Panc1 (cell line): ENCODE measurements around the gene VAMP3. TPM values are rescaled to one million over a fixed set of nuclear protein-coding genes. Genes with fewer than 3 reads are reported as not detected.

Source experiments
- ATAC-seq: fragments of 200-7000 bp; cut with Tn5 transposase; 2 replicates; pipeline ENCODE4 v1.9.1; 2020; ENCODE audit warnings: mild to moderate bottlenecking, moderate library complexity
- BruUV-seq: library from RNA; stranded (reverse); fragments of 400-500 nt; replicated peaks from 2 replicates; lab custom pipeline; 2021; lab: Mats Ljungman, UMichigan
- CTCF ChIA-PET: fragments of 300-600 bp; sonication (Branson Sonifier 250); formaldehyde crosslinking; loops from one replicate; lab custom pipeline; 2022; ENCODE audit warnings: antibody characterized with exemption; lab: Charles Lee
- POLR2A ChIA-PET: fragments of 300-600 bp; sonication (Branson Sonifier 250); formaldehyde crosslinking; loops from one replicate; lab custom pipeline; 2022; ENCODE audit warnings: antibody characterized with exemption; lab: Charles Lee
- DNase-seq: peaks from one replicate; pipeline ENCODE4 v3.0.0-alpha.2; 2010; ENCODE audit warnings: low read depth, low spot score
- H3K27ac ChIP-seq: 2 replicates; pipeline ENCODE4 v1.5.1; 2011; ENCODE audit warnings: mild to moderate bottlenecking, low read length, inconsistent platforms
- H3K27me3 ChIP-seq: fragments of 200-500 bp; sonication (Bioruptor generic); 2 replicates; pipeline ENCODE4 v1.6.0; 2014; ENCODE audit warnings: low read length, inconsistent platforms; ENCODE audit not compliant: control insufficient read depth, insufficient read depth
- H3K36me3 ChIP-seq: fragments of 200-500 bp; sonication (Bioruptor generic); 2 replicates; pipeline ENCODE4 v1.5.1; 2014; ENCODE audit warnings: inconsistent platforms, mild to moderate bottlenecking, low read length, moderate library complexity; ENCODE audit not compliant: control insufficient read depth, insufficient read depth
- H3K4me1 ChIP-seq: 2 replicates; pipeline ENCODE4 v1.5.1; 2011; ENCODE audit warnings: inconsistent platforms, mild to moderate bottlenecking, low read length, moderate library complexity; ENCODE audit not compliant: control insufficient read depth, insufficient read depth
- H3K4me3 ChIP-seq, 2 experiments: 2 replicates each; pipeline ENCODE4 v1.5.1; 2011 to 2012; ENCODE audit warnings: low read depth in 2 of 2, low read length in 2 of 2, mild to moderate bottlenecking in 2 of 2, inconsistent platforms in 1 of 2, moderate library complexity in 1 of 2
- H3K9me3 ChIP-seq: fragments of 200-500 bp; sonication (Bioruptor generic); 2 replicates; pipeline ENCODE4 v1.5.1; 2014; ENCODE audit warnings: low read depth, mild to moderate bottlenecking, inconsistent platforms, low read length, moderate library complexity; ENCODE audit not compliant: control insufficient read depth, insufficient read depth
- POLR2AphosphoS5 ChIP-seq: IDR thresholded peaks from 2 replicates; pipeline ENCODE4 v1.6.1; 2012; ENCODE audit warnings: mild to moderate bottlenecking, low read depth, low read length, moderate library complexity
- REST ChIP-seq, 2 experiments: IDR thresholded peaks; 2 replicates each; pipeline ENCODE4 v1.6.1; 2011 to 2012; ENCODE audit warnings: low read depth in 2 of 2, control low read depth in 1 of 2, low read length in 1 of 2, mild to moderate bottlenecking in 1 of 2, moderate library complexity in 1 of 2; ENCODE audit not compliant: insufficient read depth in 1 of 2
- SIN3A ChIP-seq: IDR thresholded peaks from 2 replicates; pipeline ENCODE4 v1.6.1; 2012; ENCODE audit warnings: low read depth, mild to moderate bottlenecking, low read length, moderate library complexity, borderline replicate concordance; ENCODE audit not compliant: insufficient read depth
- TCF7L2 ChIP-seq: IDR thresholded peaks from 2 replicates; pipeline ENCODE4 v1.6.1; 2011; ENCODE audit warnings: mild to moderate bottlenecking, low read depth, low read length, inconsistent platforms
- in situ Hi-C: cut with HindIII; loops from 2 replicates; pipeline ENCODE4 v1.10.0; 2016; ENCODE audit warnings: low sequenced_read_pairs, low pct_unique_long_range_greater_than_20kb
- intact Hi-C: fragments of 100-400 bp; cut with micrococcal nuclease; formaldehyde crosslinking; loops from one replicate; pipeline ENCODE4 v1.10.0; 2022; ENCODE audit not compliant: unreplicated experiment
- total RNA-seq: library from RNA; stranded (reverse); gene quantifications from one replicate; pipeline ENCODE4 v1.2.1, GENCODE V29; 2021; ENCODE audit not compliant: unreplicated experiment
- TF ChIP-seq, protein P1 (sequence below): fragments of 450-650 bp; IDR thresholded peaks from 2 replicates; pipeline ENCODE4 v1.5.1; 2017; ENCODE audit warnings: mild to moderate bottlenecking

The VAMP3 gene
- total RNA-seq, 1 experiment from 2014 or later, result 106 TPM

DNA sequence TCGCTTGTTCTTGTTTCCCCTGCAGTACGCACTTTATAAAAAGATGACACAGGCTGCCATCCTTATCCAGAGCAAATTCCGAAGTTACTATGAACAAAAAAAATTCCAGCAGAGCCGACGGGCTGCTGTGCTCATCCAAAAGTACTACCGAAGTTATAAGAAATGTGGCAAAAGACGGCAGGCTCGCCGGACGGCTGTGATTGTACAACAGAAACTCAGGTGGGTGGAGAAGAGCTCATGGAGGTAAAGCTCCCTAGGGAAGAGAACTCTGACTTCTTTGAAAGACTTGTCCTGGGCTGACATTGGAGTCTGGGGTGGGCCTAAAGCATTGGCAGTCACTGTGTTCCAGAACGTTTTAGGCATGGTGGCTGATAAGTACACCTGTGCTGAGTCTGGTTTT is 19.9 kb upstream of the VAMP3 start:
- POLR2A ChIA-PET, result no interaction called here
- no peaks in the 10 kb centered on the region for H3K27me3 ChIP-seq
- in situ Hi-C loops (no loop called here), intact Hi-C loops (no loop called here)
- H3K4me1 ChIP-seq, result peaks cover 3% of the 10 kb centered on the region; the same call in 1 of the 2 replicates
- BruUV-seq, result no TSS peak
- CTCF ChIA-PET, result interaction anchor here (5.3 kb wide), 1 partner anchor 84 kb away, joined by 135 read pairs; no protein-coding TSS in a partner anchor
- H3K4me3 ChIP-seq, result no peak overlapping the region
- H3K9me3 ChIP-seq, result no peaks in the 10 kb centered on the region
- DNase-seq (no peak), ATAC-seq (no peak)
- TF ChIP-seq REST (IDR thresholded peaks at IDR 0.05; ENCODE audit: insufficient read depth in 1 of 2, low read depth in 2 of 2, low read length in 1 of 2), result no peak
- TF ChIP-seq, protein P1, sequence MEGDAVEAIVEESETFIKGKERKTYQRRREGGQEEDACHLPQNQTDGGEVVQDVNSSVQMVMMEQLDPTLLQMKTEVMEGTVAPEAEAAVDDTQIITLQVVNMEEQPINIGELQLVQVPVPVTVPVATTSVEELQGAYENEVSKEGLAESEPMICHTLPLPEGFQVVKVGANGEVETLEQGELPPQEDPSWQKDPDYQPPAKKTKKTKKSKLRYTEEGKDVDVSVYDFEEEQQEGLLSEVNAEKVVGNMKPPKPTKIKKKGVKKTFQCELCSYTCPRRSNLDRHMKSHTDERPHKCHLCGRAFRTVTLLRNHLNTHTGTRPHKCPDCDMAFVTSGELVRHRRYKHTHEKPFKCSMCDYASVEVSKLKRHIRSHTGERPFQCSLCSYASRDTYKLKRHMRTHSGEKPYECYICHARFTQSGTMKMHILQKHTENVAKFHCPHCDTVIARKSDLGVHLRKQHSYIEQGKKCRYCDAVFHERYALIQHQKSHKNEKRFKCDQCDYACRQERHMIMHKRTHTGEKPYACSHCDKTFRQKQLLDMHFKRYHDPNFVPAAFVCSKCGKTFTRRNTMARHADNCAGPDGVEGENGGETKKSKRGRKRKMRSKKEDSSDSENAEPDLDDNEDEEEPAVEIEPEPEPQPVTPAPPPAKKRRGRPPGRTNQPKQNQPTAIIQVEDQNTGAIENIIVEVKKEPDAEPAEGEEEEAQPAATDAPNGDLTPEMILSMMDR, result no peak
- TF ChIP-seq SIN3A, result no peak
- no peak for TF ChIP-seq POLR2AphosphoS5
- no peak for TF ChIP-seq TCF7L2
- H3K27ac ChIP-seq, result no peak overlapping the region
- no peaks in the 10 kb centered on the region for H3K36me3 ChIP-seq

DNA sequence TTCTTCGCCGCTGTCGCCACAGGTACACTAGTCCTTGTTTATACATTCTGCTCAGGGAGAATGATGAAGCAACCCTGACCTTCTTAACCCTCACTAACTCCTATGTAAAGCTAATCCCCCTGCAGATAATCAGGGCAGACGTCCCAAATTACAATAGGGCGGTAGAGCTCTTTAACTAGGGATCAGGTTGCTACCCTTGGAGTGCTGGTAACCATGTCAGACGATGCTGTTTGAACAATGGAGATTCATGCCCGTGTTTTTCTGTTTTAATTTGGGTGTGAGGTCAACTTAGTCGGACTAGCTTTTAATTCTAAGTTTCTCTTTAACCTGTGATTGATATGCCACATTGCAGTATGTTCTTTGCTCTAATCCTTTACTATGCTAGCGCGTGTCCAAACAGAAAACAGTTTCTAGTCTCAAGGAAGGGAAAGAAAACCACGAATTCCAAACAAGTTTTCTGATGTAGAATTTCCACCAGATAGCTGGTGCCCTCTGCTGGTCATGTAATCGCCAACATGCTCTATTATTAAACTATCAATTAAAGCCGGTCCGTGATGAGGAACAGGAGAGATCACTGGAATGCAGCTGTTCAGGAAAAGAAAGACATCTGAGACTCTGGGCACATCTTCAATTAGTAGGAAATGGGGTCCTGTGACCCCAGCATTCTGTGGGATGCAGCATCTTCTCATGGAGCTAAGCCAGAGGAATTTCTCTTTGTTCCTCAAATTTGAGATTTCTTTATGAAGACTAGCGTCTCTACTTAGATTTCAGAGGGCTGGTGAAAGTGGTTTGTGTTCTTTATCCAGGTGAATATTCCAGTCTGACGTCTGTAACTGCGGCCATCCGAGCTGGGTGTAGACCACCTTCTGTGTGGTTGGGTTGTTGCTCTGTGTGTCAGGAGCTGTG is 18.3 kb upstream of the VAMP3 start:
- CTCF ChIA-PET, result interaction anchor here (0.5 to 5.3 kb wide), 10 partner anchors 9 to 594 kb away, joined by 3 to 135 read pairs (median 4); no protein-coding TSS in a partner anchor
- Histone ChIP-seq H3K4me3 (peak overlapping the region; percentile 2 to 21; a peak in 2 of 4 replicates), H3K9me3 (no peaks in the 10 kb centered on the region), H3K4me1 (peaks cover 3% of the 10 kb centered on the region; the same call in 1 of the 2 replicates), H3K36me3 (no peaks in the 10 kb centered on the region), H3K27me3 (no peaks in the 10 kb centered on the region), H3K27ac (no peak overlapping the region)
- TF ChIP-seq, protein P1, result peak; percentile 87
- no peak for TF ChIP-seq POLR2AphosphoS5
- BruUV-seq, result no TSS peak
- POLR2A ChIA-PET, result no interaction called here
- in situ Hi-C loops, result no loop called here
- ATAC-seq (peak; percentile 84), DNase-seq (peak; percentile 50)
- intact Hi-C loops, result loop anchor here (1.0 kb wide), 1 partner anchor 85 kb away; no protein-coding TSS in a partner anchor
